HepG2 (cell line): ENCODE measurements around the gene FAM131C. TPM values are rescaled to one million over a fixed set of nuclear protein-coding genes. Genes with fewer than 3 reads are reported as not detected.

ENCODE experiments used
- CERS6 ChIP-seq: sonication (generic); formaldehyde crosslinking; IDR thresholded peaks from 2 replicates; pipeline ENCODE4 v1.5.0; 2020; ENCODE audit warnings: missing genetic modification reagents
- CTCF ChIP-seq: sonication (generic); formaldehyde crosslinking; IDR thresholded peaks from 2 replicates; pipeline ENCODE4 v1.5.0; 2020; ENCODE audit warnings: mild to moderate bottlenecking, missing genetic modification reagents, moderate library complexity
- KLF11 ChIP-seq: IDR thresholded peaks from 2 replicates; pipeline ENCODE4 v1.6.1; 2016; ENCODE audit warnings: missing compliant biosample characterization
- POLR2AphosphoS2 ChIP-seq: IDR thresholded peaks from 2 replicates; pipeline ENCODE4 v1.6.1; 2011; ENCODE audit warnings: low read depth, low read length, improper control_type of control experiment
- PRDM4 ChIP-seq: sonication (generic); formaldehyde crosslinking; IDR thresholded peaks from 2 replicates; pipeline ENCODE4 v1.9.0; 2021; ENCODE audit warnings: missing genetic modification reagents, borderline replicate concordance
- SALL1 ChIP-seq: sonication (generic); formaldehyde crosslinking; IDR thresholded peaks from 2 replicates; pipeline ENCODE4 v1.8.0; 2022; ENCODE audit warnings: mild to moderate bottlenecking, missing genetic modification reagents
- SMAD9 ChIP-seq: sonication (generic); formaldehyde crosslinking; IDR thresholded peaks from 2 replicates; pipeline ENCODE4 v1.5.1; 2020; ENCODE audit warnings: mild to moderate bottlenecking, missing genetic modification reagents
- TBX2 ChIP-seq: sonication (generic); formaldehyde crosslinking; IDR thresholded peaks from 2 replicates; pipeline ENCODE4 v1.5.0; 2020; ENCODE audit warnings: missing genetic modification reagents, mild to moderate bottlenecking, borderline replicate concordance
- ZNF142 ChIP-seq: sonication (generic); formaldehyde crosslinking; IDR thresholded peaks from 2 replicates; pipeline ENCODE4 v1.4.0; 2020; ENCODE audit warnings: missing genetic modification reagents
- ZNF75D ChIP-seq: sonication (generic); formaldehyde crosslinking; IDR thresholded peaks from 2 replicates; pipeline ENCODE4 v1.8.1; 2023; ENCODE audit warnings: missing genetic modification reagents, mild to moderate bottlenecking, borderline replicate concordance
- ZNF768 ChIP-seq: sonication (generic); formaldehyde crosslinking; IDR thresholded peaks from 2 replicates; pipeline ENCODE4 v1.4.0; 2020; ENCODE audit warnings: missing genetic modification reagents
- ZNF777 ChIP-seq: sonication (generic); formaldehyde crosslinking; IDR thresholded peaks from 2 replicates; pipeline ENCODE4 v1.4.0; 2020; ENCODE audit warnings: missing genetic modification reagents
- polyA plus RNA-seq, 8 experiments: library from polyadenylated mRNA; depleted of rRNA in 3 of 8; stranded (reverse) in 7 of 8; unstranded in 1 of 8; fragments of >200 nt; fragmentation: Illumina TruSeq in 4 of 8; extraction: Trizol in 4 of 8; gene quantifications; 2 replicates each; pipeline versions ENCODE4 v1.2.1 to v1.2.3, GENCODE V29; 2011 to 2016; ENCODE audit warnings: low read depth in 4 of 8, missing spikeins in 1 of 8, mixed read lengths in 1 of 8; ENCODE audit not compliant: insufficient read depth in 1 of 8
- total RNA-seq, 5 experiments: library from RNA; depleted of rRNA; stranded (reverse); fragments of >200 nt; fragmentation: Illumina TruSeq; extraction: Trizol; gene quantifications; 2 replicates each; pipeline ENCODE4 v1.2.3, GENCODE V29; 2016; ENCODE audit warnings: low read depth in 1 of 5

Gene FAM131C
- total and polyA plus RNA-seq, 2 of the 13 experiments (the other 11 are each of a cell fraction or from before 2014, with no cell fraction given) = 0.07 TPM; not detected in 1

GRCh38 chr1:16013220-16013907 is 60.1 kb downstream of the FAM131C start (continued):
- TF ChIP-seq ZNF142 = no peak
- no peak for TF ChIP-seq POLR2AphosphoS2
- no peak for TF ChIP-seq ZNF75D (CRISPR knock-in tag)
- TF ChIP-seq SMAD9 (CRISPR knock-in tag) = no peak
- TF ChIP-seq CTCF = no peak
- no peak for TF ChIP-seq KLF11 (CRISPR knock-in tag)
- peak; percentile 42; the same call in 1 of the 2 replicates for TF ChIP-seq TBX2 (CRISPR knock-in tag)
- no peak for TF ChIP-seq CERS6 (CRISPR knock-in tag)
- peak; percentile 98 for TF ChIP-seq ZNF768
- TF ChIP-seq ZNF777 (CRISPR knock-in tag) = 0 out of 2 replicates have a peak, but pooled peaks have one; percentile 1
- no peak for TF ChIP-seq PRDM4 (CRISPR knock-in tag)
- no peak for TF ChIP-seq SALL1
